HEK293 (cell line): ENCODE results near the gene DLG2.

Experiments used
- CTCF ChIA-PET: fragments of 350-600 bp; formaldehyde crosslinking; extraction: SDS; loops from one replicate; lab custom pipeline; 2021; ENCODE audit warnings: antibody characterized with exemption; lab: Yijun Ruan, JAX
- POLR2A ChIA-PET: fragments of 300-600 bp; formaldehyde crosslinking; extraction: SDS; loops from one replicate; lab custom pipeline; 2020; ENCODE audit warnings: antibody characterized with exemption, inconsistent platforms; lab: Yijun Ruan, JAX
- H3K27ac ChIP-seq: fragments of 200-500 bp; sonication (Bioruptor generic); 2 replicates; pipeline ENCODE4 v1.5.1; 2014; ENCODE audit warnings: low read depth, low read length, control low read depth, inconsistent platforms; ENCODE audit errors: extremely low read depth
- H3K36me3 ChIP-seq, 2 experiments: fragments of 200-500 bp in 1 of 2; sonication (Bioruptor generic) in 1 of 2; 1 replicate in 1 of 2; 2 replicates in 1 of 2; pipeline ENCODE4 v1.5.1; 2014 to 2017; ENCODE audit warnings: inconsistent platforms in 2 of 2, low read length in 2 of 2; ENCODE audit not compliant: control insufficient read depth in 2 of 2, insufficient read depth in 1 of 2
- H3K4me1 ChIP-seq: fragments of 200-500 bp; sonication (Bioruptor generic); 2 replicates; pipeline ENCODE4 v1.5.1; 2014; ENCODE audit warnings: mild to moderate bottlenecking, low read length, inconsistent platforms; ENCODE audit not compliant: control insufficient read depth, insufficient read depth
- H3K4me3 ChIP-seq: 2 replicates; pipeline ENCODE4 v1.5.1; 2011; ENCODE audit warnings: low read depth, mild to moderate bottlenecking, control low read depth, low read length, moderate library complexity
- H3K9me3 ChIP-seq: fragments of 200-500 bp; sonication (Bioruptor generic); 2 replicates; pipeline ENCODE4 v1.5.1; 2014; ENCODE audit warnings: low read depth, low read length, inconsistent platforms; ENCODE audit not compliant: control insufficient read depth, insufficient read depth
- GLIS1 ChIP-seq: fragments of 450-650 bp; formaldehyde crosslinking; IDR thresholded peaks from 2 replicates; pipeline ENCODE4 v1.5.1; 2016; ENCODE audit warnings: missing biosample characterization, missing genetic modification characterization
- HOXC10 ChIP-seq: sonication (generic); formaldehyde crosslinking; IDR thresholded peaks from 2 replicates; pipeline ENCODE4 v1.8.1; 2023; ENCODE audit warnings: mild to moderate bottlenecking, missing genetic modification reagents
- HOXD13 ChIP-seq: sonication (generic); formaldehyde crosslinking; IDR thresholded peaks from 2 replicates; pipeline ENCODE4 v1.8.0; 2022; ENCODE audit warnings: missing genetic modification reagents, borderline replicate concordance
- OSR2 ChIP-seq: fragments of 450-650 bp; formaldehyde crosslinking; IDR thresholded peaks from 2 replicates; pipeline ENCODE4 v1.5.1; 2016; ENCODE audit warnings: missing biosample characterization, missing genetic modification characterization
- PRDM1 ChIP-seq: fragments of 450-650 bp; formaldehyde crosslinking; IDR thresholded peaks from 2 replicates; pipeline ENCODE4; 2016; ENCODE audit warnings: missing biosample characterization, missing genetic modification characterization
- SP2 ChIP-seq: fragments of 450-650 bp; formaldehyde crosslinking; IDR thresholded peaks from 2 replicates; pipeline ENCODE4 v1.5.1; 2016; ENCODE audit warnings: missing biosample characterization, missing genetic modification characterization
- SP3 ChIP-seq: fragments of 450-650 bp; formaldehyde crosslinking; IDR thresholded peaks from 2 replicates; pipeline ENCODE4 v1.5.1; 2016; ENCODE audit warnings: missing biosample characterization, missing genetic modification characterization
- TRIM28 ChIP-seq: IDR thresholded peaks from 2 replicates; pipeline ENCODE4 v1.6.1; 2011; ENCODE audit warnings: low read length, control low read depth, borderline replicate concordance
- YY2 ChIP-seq: fragments of 450-650 bp; formaldehyde crosslinking; IDR thresholded peaks from 2 replicates; pipeline ENCODE4 v1.5.1; 2016; ENCODE audit warnings: missing biosample characterization, missing genetic modification characterization
- ZIC2 ChIP-seq: fragments of 450-650 bp; formaldehyde crosslinking; IDR thresholded peaks from 2 replicates; pipeline ENCODE4 v1.5.1; 2016; ENCODE audit warnings: missing biosample characterization, missing genetic modification characterization
- ZNF114 ChIP-seq: fragments of 450-650 bp; formaldehyde crosslinking; IDR thresholded peaks from 2 replicates; pipeline ENCODE4 v1.5.0; 2017; ENCODE audit warnings: missing biosample characterization, missing genetic modification characterization
- ZNF132 ChIP-seq: fragments of 450-650 bp; formaldehyde crosslinking; IDR thresholded peaks from 2 replicates; pipeline ENCODE4 v1.5.1; 2017; ENCODE audit warnings: missing biosample characterization, missing genetic modification characterization, borderline replicate concordance
- ZNF169 ChIP-seq: fragments of 450-650 bp; formaldehyde crosslinking; IDR thresholded peaks from 2 replicates; pipeline ENCODE4 v1.5.1; 2016; ENCODE audit warnings: missing biosample characterization, missing genetic modification characterization
- ZNF174 ChIP-seq: fragments of 450-650 bp; formaldehyde crosslinking; IDR thresholded peaks from 2 replicates; pipeline ENCODE4 v1.5.0; 2017; ENCODE audit warnings: missing biosample characterization, mild to moderate bottlenecking, missing genetic modification characterization
- ZNF184 ChIP-seq: fragments of 450-650 bp; IDR thresholded peaks from 2 replicates; pipeline ENCODE4 v1.5.1; 2018; ENCODE audit warnings: missing biosample characterization, mild to moderate bottlenecking, missing genetic modification characterization
- ZNF221 ChIP-seq: fragments of 450-650 bp; formaldehyde crosslinking; IDR thresholded peaks from 2 replicates; pipeline ENCODE4 v1.5.1; 2017; ENCODE audit warnings: missing biosample characterization, missing genetic modification characterization, borderline replicate concordance
- ZNF266 ChIP-seq: fragments of 450-650 bp; formaldehyde crosslinking; IDR thresholded peaks from 2 replicates; pipeline ENCODE4 v1.5.1; 2016; ENCODE audit warnings: missing biosample characterization, missing genetic modification characterization, low read depth
- ZNF354C ChIP-seq: fragments of 450-650 bp; formaldehyde crosslinking; IDR thresholded peaks from 2 replicates; pipeline ENCODE4 v1.5.1; 2016; ENCODE audit warnings: missing biosample characterization, missing genetic modification characterization, low read depth, borderline replicate concordance
- ZNF394 ChIP-seq: fragments of 450-650 bp; formaldehyde crosslinking; IDR thresholded peaks from 2 replicates; pipeline ENCODE4 v1.5.1; 2016; ENCODE audit warnings: missing biosample characterization, missing genetic modification characterization, mild to moderate bottlenecking, moderate library complexity, borderline replicate concordance
- ZNF416 ChIP-seq: fragments of 450-650 bp; formaldehyde crosslinking; IDR thresholded peaks from 2 replicates; pipeline ENCODE4 v1.5.1; 2016; ENCODE audit warnings: missing biosample characterization, missing genetic modification characterization
- ZNF473 ChIP-seq: fragments of 450-650 bp; formaldehyde crosslinking; IDR thresholded peaks from 2 replicates; pipeline ENCODE4 v1.5.1; 2017; ENCODE audit warnings: missing biosample characterization, missing genetic modification characterization
- ZNF501 ChIP-seq: fragments of 450-650 bp; formaldehyde crosslinking; IDR thresholded peaks from 2 replicates; pipeline ENCODE4 v1.5.1; 2016; ENCODE audit warnings: missing biosample characterization, missing genetic modification characterization
- ZNF529 ChIP-seq: fragments of 450-650 bp; formaldehyde crosslinking; IDR thresholded peaks from 2 replicates; pipeline ENCODE4 v1.5.1; 2017; ENCODE audit warnings: missing genetic modification characterization, missing biosample characterization; ENCODE audit not compliant: insufficient replicate concordance
- ZNF658 ChIP-seq: fragments of 450-650 bp; formaldehyde crosslinking; IDR thresholded peaks from 2 replicates; pipeline ENCODE4; 2016; ENCODE audit warnings: missing biosample characterization, missing genetic modification characterization
- TF ChIP-seq, protein P1 (sequence below): fragments of 450-650 bp; formaldehyde crosslinking; IDR thresholded peaks from 2 replicates; pipeline ENCODE4 v1.5.1; 2016; ENCODE audit warnings: missing biosample characterization, missing genetic modification characterization, low read depth
- TF ChIP-seq, protein P2 (sequence below): fragments of 450-650 bp; formaldehyde crosslinking; IDR thresholded peaks from 2 replicates; pipeline ENCODE4 v1.5.1; 2016; ENCODE audit warnings: missing biosample characterization, missing genetic modification characterization
- TF ChIP-seq, protein P3 (sequence below): fragments of 450-650 bp; formaldehyde crosslinking; IDR thresholded peaks from 2 replicates; pipeline ENCODE4 v1.5.1; 2017; ENCODE audit warnings: missing biosample characterization, missing genetic modification characterization

DLG2 gene

DNA sequence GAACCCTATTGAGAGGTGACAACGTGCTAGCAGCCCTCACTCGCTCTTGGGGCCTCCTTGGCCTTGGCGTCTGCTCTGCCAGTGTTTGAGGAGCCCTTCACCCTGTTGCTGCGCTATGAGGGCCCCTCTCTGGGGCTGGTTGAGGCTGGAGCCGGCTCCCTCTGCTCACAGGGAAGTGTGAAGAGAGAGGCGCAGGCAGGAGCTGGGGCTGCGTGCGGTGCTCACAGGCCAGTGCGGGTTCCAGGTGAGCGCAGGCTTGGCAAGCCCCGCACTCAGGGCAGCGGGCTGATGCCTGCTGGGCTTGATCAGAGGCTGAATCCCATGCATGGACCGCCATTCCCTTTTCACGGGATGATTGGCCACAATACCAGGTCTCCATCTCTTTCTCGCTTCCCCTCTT, 90.7 kb downstream of the DLG2 start:
- POLR2A ChIA-PET = no interaction called here
- Histone ChIP-seq H3K27ac (no peak overlapping the region), H3K4me3 (no peak overlapping the region), H3K9me3 (no peaks in the 10 kb centered on the region)
- CTCF ChIA-PET = no interaction called here
- TF ChIP-seq SP3 (tag by site-specific recombination) (no peak), ZNF132 (no peak), PRDM1 (no peak), ZNF529 (tag by site-specific recombination) (no peak), SP2 (no peak), ZNF501 (tag by site-specific recombination) (no peak), ZNF266 (tag by site-specific recombination) (no peak), ZIC2 (tag by site-specific recombination) (no peak), YY2 (no peak), ZNF174 (tag by site-specific recombination) (no peak), ZNF114 (no peak), ZNF354C (tag by site-specific recombination) (no peak), GLIS1 (no peak), OSR2 (tag by site-specific recombination) (no peak)
- TF ChIP-seq, all 188 proteins: peak for 0
- no peaks in the 10 kb centered on the region for H3K4me1 ChIP-seq
- no peaks in the 10 kb centered on the region for H3K36me3 ChIP-seq

DNA sequence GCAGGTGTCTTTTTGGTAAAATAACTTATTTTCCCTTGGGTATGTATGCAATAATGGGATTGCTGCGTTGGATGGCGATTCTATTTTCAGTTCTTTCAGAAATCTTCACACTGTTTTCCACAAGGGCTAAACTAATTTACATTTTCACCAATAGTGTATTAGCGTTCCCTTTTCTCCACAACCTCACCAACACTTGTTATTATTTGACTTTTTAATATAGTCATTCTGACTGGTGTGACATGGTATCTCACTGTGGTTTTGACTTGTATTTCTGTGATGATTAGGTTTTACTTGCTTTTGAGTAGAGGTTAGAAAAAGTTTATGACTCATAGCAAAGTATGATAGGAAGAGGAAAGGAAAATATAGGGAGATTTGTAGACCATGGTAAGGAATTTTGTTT, 92.3 kb downstream of the DLG2 start:
- Histone ChIP-seq H3K36me3 (no peaks in the 10 kb centered on the region), H3K4me1 (no peaks in the 10 kb centered on the region), H3K4me3 (no peak overlapping the region), H3K27ac (no peak overlapping the region), H3K9me3 (no peaks in the 10 kb centered on the region)
- CTCF ChIA-PET = no interaction called here
- POLR2A ChIA-PET = no interaction called here
- TF ChIP-seq ZNF394 (tag by site-specific recombination) = no peak
- TF ChIP-seq ZNF184 (tag by site-specific recombination) = peak; percentile 95

DNA sequence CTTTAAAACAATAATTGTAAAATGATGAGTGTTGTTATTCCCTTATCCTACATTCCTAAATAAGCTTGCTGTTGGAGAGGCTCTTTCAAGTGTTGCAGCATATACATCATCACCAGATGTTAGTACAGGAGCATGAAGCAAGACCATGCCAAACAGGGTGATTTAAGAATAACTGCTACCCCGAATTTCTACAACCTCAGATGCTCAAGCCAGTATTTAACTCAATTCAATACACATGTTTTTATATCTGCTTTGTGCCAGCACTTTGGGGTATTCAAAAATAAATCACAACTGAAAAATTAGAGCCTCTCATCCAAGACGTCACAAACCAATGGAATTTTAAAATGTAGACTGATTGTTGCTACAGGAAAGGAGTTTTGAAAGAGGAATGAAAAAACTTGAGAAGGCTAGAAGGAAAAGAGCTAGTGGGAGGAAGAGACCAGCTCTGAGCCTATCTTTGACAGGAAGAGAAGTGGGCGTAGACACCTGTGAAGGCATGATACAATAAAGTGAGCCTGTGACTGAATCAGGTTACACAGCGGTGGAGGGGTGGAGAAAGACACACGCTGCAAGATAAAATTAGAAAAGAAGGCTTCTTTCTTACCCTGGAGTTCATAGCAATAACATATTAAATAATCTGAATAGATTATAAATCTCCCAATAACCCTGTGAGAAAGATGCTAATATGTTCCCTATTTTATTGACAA, 95.8 kb downstream of the DLG2 start:
- TF ChIP-seq ZNF416 (tag by site-specific recombination) (no peak), ZNF473 (no peak)
- no peak overlapping the region for H3K27ac ChIP-seq
- ChIA-PET CTCF (no interaction called here), POLR2A (no interaction called here)
- H3K4me1 ChIP-seq = no peaks in the 10 kb centered on the region
- no peak overlapping the region for H3K4me3 ChIP-seq
- no peaks in the 10 kb centered on the region for H3K9me3 ChIP-seq
- H3K36me3 ChIP-seq = no peaks in the 10 kb centered on the region

DNA sequence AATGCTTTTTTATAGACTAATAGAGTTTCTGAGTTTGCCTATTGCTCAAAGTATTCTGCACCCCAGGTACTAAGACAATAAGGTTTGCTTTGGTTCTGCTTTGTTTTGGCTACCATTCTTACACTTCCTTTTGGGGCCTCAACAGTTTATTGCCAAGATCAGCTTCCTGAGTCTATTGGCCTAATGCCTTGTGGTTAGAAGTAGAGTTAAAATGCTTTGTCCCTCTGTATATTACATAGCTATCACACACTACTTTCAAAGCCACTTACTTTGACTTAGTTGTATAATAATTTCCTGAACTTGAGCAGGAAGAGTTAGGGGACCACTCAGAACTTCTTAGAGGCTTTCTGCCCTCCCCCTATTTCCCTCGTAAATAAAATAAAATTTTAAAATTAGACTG, 96.5 kb downstream of the DLG2 start:
- ChIA-PET POLR2A (no interaction called here), CTCF (no interaction called here)
- no peak overlapping the region for H3K4me3 ChIP-seq
- no peak overlapping the region for H3K27ac ChIP-seq
- H3K36me3 ChIP-seq = no peaks in the 10 kb centered on the region
- H3K4me1 ChIP-seq = no peaks in the 10 kb centered on the region
- H3K9me3 ChIP-seq = no peaks in the 10 kb centered on the region
- TF ChIP-seq HOXD13 (CRISPR knock-in tag) (no peak), TRIM28 (no peak), ZNF169 (tag by site-specific recombination) (no peak), HOXC10 (CRISPR knock-in tag) (no peak), ZNF221 (no peak), ZNF658 (no peak)
- TF ChIP-seq, protein P1, sequence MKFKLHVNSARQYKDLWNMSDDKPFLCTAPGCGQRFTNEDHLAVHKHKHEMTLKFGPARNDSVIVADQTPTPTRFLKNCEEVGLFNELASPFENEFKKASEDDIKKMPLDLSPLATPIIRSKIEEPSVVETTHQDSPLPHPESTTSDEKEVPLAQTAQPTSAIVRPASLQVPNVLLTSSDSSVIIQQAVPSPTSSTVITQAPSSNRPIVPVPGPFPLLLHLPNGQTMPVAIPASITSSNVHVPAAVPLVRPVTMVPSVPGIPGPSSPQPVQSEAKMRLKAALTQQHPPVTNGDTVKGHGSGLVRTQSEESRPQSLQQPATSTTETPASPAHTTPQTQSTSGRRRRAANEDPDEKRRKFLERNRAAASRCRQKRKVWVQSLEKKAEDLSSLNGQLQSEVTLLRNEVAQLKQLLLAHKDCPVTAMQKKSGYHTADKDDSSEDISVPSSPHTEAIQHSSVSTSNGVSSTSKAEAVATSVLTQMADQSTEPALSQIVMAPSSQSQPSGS (tag by site-specific recombination) = no peak
- TF ChIP-seq, protein P2, sequence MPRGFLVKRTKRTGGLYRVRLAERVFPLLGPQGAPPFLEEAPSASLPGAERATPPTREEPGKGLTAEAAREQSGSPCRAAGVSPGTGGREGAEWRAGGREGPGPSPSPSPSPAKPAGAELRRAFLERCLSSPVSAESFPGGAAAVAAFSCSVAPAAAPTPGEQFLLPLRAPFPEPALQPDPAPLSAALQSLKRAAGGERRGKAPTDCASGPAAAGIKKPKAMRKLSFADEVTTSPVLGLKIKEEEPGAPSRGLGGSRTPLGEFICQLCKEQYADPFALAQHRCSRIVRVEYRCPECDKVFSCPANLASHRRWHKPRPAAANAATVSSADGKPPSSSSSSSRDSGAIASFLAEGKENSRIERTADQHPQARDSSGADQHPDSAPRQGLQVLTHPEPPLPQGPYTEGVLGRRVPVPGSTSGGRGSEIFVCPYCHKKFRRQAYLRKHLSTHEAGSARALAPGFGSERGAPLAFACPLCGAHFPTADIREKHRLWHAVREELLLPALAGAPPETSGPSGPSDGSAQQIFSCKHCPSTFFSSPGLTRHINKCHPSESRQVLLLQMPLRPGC (tag by site-specific recombination) = no peak
- TF ChIP-seq, protein P3, sequence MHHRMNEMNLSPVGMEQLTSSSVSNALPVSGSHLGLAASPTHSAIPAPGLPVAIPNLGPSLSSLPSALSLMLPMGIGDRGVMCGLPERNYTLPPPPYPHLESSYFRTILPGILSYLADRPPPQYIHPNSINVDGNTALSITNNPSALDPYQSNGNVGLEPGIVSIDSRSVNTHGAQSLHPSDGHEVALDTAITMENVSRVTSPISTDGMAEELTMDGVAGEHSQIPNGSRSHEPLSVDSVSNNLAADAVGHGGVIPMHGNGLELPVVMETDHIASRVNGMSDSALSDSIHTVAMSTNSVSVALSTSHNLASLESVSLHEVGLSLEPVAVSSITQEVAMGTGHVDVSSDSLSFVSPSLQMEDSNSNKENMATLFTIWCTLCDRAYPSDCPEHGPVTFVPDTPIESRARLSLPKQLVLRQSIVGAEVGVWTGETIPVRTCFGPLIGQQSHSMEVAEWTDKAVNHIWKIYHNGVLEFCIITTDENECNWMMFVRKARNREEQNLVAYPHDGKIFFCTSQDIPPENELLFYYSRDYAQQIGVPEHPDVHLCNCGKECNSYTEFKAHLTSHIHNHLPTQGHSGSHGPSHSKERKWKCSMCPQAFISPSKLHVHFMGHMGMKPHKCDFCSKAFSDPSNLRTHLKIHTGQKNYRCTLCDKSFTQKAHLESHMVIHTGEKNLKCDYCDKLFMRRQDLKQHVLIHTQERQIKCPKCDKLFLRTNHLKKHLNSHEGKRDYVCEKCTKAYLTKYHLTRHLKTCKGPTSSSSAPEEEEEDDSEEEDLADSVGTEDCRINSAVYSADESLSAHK (tag by site-specific recombination) = no peak
